NCI-H2227 (cell line): Measurements from ENCODE around the gene KLK15.
"Not testable (repeated sequence)": the region's sequence is repeated elsewhere in the genome, so short reads cannot be mapped to it uniquely, and the experiment has no call there.

Source experiments
- DNase-seq: peaks from one replicate; lab custom pipeline; 2025; ENCODE audit not compliant: unreplicated experiment; lab: John Stamatoyannopoulos, UW

The KLK15 gene

DNA sequence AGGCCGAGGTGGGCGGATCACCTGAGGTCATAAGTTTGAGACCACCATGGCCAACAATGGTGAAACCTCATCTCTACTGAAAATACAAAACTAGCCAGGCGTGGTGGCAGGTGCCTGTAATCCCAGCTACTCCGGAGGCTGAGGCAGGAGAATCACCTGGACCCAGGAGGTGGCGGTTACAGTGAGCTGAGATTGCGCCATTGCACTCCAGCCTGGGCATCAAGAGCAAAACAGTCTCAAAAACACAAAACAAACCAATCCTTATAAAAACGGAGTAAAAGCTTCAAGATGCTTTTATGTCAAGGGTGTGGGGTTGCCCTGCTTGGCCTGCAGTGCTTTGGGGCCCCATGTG, 36.0 kb downstream of the KLK15 start:
- no peak for DNase-seq

DNA sequence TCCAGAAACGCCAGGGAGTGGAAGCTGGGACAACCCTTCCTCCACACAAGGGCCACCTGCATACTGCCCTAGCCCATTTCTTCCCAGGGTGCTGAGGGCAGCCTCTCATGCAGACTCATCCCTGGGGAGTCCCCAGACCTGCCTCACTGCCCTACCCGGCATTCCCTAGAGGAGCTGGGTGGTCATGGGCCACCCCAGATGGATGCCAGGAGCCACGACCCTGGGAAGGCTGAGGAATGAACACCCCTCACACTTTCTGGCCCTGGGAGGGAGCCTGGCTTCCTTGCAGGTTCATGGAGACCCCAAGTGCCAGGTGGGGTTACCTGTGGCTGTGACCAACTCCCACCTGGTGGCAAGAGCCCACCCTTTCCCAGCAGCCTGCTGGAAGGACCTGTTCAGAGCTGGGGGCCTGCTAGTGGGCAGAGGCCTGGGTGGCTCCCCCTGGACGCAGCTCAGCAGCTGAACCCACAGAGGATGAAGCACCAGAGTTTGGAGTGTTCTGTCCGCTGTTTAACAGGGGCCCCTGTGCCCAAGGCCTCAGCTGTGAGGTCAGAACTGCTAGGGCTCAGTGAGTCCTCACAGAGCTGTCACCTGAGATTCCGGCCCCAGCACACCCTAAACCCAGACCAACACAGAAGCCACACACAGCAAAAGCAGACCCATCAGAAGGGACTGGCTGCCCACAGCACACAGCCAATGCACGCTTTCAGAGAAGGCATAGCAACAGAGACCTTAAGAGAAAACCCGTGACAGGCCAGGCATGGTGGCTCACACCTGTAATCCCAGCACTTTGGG, 36.5 kb downstream of the KLK15 start:
- DNase-seq: no peak

DNA sequence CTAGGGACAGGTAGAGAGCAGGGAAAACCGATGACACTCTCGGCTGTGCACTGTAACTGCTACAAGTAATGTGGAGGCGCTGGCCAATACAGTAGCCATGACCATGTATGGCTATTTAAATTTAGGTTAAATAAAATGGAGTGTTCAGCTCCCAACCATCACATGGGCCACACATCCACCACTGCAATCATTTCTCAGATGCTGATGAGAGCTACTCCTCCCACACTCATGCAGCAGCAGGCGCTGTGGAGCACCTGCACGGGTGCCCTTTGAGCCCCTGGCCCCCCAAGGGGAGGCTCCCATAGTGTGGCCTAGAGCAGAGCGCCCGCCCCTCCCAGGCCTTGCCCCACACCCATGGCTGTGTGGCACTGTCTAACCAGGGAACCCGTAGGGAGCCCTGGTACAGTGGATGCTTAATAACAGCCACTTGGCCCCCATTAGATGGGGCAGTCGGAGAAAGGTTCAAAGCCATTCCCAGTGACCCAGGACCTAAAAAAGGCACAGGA, 37.2 kb downstream of the KLK15 start:
- no peak for DNase-seq

GRCh38 chr19:50795664-50796073, 37.7 kb downstream of the KLK15 start:
- DNase-seq: no peak

DNA sequence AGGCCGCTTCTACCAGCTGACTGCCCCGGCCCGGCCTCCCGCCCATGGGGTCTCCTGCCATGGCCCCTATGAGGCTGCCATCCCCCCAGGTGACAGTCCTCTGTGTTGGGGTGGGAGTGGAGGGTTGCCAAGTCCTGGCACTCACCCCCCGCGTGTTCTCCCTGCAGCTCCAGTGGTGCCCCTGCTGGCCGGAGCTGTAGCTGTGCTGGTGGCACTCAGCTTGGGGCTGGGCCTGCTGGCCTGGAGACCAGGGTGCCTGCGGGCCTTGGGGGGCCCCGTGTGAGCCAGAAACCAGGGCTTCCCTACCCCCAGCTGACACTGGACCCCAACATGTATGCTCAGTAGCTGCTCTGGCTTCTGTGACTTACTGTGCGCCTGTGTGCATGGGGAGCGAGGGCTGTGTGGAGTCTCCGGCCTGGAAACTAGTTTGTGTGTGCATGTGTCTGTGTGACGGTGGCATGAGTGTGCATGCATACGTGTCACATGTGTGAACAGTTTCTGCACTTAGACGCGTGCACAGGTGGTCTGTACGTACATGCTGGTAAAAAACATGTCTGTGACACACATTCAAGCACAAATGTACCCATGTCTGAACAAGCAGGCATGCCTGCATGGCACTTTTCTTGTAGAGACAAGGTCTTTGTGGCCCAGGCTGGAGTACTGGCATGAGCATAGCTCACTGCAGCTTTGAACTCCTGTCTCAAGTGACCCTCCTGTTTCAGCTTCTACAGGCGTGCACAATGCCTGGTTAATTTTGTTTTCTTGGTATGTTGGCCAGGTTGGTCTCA, 38.3 kb downstream of the KLK15 start:
- no peak for DNase-seq

GRCh38 chr19:50794074-50794875, 39.1 kb downstream of the KLK15 start:
- DNase-seq: no peak

DNA sequence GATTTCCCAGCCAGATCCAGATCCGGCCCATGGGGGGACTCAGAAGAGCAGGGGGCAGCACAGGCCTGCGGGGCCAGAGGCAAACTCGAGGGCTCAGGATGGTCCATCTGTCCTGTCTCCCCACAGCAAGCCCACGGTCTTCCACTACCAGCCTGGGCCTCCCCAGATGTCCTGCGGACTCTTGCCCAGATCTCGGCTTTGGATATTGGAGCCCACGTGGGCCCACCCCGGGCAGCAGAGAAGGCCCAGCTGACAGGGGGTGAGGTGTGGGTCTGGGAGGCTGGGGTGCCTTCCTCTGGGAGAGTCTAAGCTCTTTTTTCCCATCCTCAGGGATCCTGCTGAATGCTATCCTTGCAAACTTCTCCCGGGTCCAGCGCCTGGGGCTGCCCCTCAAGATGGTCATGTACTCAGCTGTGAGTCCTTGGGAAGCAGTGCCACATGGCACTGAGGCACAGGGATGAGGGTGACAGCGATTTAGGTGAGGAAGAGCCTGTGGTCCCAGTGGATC, 39.8 kb downstream of the KLK15 start:
- no peak for DNase-seq

- no peak for DNase-seq
Observed at GRCh38 chr19:50792272-50793250, 40.8 kb downstream of the KLK15 start.

GRCh38 chr19:50791594-50792271, 41.6 kb downstream of the KLK15 start:
- no peak for DNase-seq

DNA sequence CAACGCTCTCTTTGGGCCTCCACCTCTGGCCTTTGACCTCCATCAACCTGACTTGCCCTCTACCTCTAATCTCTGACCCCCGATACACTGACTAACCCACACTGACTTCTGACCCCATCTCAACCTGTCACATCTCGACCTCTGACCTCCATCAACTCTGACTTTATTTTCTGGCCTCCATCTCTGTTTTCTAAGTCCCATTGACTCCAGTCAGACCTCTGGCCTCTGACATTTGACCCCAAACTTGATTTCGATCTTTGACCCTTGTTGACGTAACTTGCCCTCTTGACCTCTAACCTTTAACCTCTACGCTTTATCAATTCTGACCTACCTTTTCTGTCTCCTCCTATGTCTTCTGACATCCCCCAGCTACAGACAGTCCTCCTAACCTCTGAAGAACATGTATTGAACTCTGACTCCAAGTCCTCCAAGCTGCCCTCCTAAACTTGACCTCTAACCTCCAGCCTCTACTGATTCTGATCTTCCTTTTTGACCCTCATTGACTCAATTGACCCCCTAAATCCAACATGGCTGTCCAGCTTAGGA, 42.4 kb downstream of the KLK15 start:
- DNase-seq: peak; percentile 30

- no peak for DNase-seq
Observed at GRCh38 chr19:50790396-50790795, 43.0 kb downstream of the KLK15 start, which contains the start of gene ACP4. TSS of gene ACP4 (plus strand) at chr19:50790415. CDS start at chr19:50790415, 0 bp downstream.

DNA sequence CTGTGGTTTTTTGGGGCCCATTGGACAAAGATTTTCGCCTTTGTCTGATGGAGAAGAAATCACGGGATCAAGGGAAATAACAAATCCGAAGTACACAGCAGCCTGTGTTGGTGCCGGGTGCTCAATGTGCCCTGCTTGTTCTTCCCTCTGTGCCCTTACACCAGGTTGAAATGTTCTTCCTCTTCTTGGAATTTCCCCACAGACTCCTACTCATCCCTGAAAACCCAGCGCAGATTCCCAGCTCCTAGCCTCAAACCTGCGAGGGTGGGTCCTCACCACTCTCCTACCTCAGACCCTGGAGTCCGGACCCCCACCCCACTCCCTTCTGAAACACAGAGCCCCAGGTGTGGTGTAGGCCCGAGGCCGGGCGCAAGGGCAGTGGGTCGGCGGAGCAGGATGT, 48.0 kb downstream of the KLK15 start:
- no peak for DNase-seq

DNA sequence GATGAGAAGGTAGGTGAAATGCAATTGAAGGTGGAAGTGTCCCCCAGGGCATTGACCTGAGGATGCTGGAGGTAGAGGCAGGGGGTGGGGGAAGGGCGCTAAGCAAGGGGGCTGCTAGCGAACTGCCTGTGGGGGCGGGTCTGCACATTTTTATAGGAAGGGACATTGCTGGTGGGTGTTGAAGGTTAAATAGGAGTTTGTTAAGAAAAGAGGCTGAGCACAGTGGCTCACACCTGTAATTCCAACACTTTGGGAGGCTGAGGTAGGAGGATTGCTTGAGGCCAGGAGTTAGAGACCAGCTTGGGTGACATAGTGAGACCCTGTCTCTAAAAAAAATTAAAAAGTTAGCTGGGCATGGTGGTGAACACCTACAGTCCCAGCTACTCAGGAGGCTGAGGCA, 48.7 kb downstream of the KLK15 start:
- DNase-seq: no peak

DNA sequence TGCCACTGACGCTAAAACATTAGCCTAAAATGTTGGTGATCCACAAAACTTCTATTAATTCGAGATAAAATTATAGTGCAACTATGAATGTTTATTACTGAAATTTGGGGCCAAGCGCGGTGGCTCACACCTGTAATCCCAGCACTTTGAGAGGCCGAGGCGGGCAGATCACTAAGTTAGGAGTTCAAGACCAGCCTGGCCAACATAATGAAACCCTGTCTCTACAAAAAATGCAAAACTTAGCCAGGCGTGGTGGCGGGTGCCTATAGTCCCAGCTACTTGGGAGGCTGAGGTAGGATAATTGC, 49.6 kb downstream of the KLK15 start:
- DNase-seq: not testable (repeated sequence)

DNA sequence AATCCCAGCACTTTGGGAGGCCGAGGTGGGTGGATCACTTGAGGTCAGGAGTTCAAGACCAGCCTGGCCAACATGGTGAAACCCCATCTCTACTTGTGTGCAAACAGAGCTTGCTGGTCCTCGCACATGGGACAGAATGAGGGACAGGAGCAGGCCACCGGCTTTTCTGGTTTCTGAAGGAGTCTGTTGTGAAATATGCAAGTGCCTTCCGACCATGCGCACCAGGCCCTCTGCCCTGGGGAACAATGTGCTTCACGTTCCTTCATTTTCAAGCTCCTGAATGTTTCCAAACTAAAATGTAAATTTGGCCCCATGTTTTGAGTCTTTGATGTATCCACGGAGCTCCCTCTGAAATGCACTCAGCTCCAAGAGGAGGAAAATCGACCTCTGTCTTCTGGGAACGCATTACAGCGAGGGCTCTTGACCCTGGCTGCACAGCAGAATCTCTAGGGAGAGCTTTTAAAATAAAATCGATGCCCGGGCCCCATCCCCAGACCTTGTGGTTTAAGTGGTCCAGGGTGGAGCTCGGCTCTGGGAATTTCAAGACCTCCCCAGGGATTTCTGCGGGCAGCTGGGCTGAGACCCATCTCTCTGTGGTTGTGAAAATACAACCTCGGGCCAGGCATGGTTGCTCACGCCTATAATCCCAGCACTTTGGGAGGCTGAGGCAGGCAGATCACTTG, 52.5 kb downstream of the KLK15 start:
- no peak for DNase-seq

DNA sequence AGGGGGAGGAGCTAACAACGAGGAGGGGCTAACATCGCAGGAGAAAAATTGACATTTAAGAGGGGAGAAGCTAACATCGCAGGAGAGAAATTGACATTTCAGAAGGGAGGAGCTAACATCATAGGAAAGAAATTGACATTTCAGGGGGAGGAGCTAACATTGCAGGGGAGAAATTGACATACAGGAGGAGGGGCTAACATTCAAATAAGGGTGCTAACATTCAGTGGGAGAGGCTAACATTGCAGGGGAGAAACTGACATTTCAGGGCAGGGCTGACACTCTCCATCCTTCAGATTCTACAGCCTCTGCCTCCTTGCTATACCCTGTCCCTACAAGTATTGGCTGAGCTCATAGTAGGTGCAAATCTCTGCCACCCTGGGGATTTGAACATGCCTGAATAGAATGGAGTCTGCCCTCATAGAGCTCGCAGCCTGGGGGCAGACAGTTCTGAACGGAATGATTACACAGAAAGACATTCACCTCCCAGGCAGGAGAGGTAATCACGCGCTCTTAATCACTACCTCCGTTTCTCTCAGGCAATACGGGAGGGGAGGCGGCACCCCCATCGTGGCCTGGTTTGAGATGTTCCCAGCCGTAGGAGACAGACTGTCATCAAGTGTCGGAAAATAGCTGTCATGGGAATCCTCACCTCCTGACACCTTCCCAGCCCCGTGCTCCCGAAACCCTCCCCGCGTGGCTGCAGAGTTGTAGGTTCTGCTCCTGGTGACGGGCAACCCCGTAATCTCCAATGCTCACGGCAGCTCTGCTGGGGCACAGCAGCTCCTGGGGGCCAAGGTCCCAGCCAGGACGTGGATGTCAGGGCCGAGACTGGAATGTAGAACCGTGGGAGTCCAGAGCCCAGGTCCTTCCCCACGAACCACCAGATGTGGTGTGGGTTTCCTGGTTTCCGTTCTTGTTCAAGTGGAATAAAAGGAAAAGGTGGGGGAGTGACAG, 53.6 kb downstream of the KLK15 start:
- peak; percentile 35 for DNase-seq

- no peak for DNase-seq
Observed at GRCh38 chr19:50778906-50779430, 54.4 kb downstream of the KLK15 start.
